Stimulated activated CD4-positive, alpha-beta T cell treated with anti-CD3 and anti-CD28 coated beads, Interleukin-12 subunit alpha, Interleukin-12 subunit beta, amount 100 ng/mL, for 24 hours (primary cell): ENCODE data around the gene RNF38.
"Not testable (repeated sequence)": the region's sequence is repeated elsewhere in the genome, so short reads cannot be mapped to it uniquely, and the experiment has no call there.

Experiments
- DNase-seq, 2 experiments: peaks; one replicate each; pipeline ENCODE4 v3.0.0-alpha.2; 2020; ENCODE audit warnings: low read depth in 2 of 2

The RNF38 gene

DNA sequence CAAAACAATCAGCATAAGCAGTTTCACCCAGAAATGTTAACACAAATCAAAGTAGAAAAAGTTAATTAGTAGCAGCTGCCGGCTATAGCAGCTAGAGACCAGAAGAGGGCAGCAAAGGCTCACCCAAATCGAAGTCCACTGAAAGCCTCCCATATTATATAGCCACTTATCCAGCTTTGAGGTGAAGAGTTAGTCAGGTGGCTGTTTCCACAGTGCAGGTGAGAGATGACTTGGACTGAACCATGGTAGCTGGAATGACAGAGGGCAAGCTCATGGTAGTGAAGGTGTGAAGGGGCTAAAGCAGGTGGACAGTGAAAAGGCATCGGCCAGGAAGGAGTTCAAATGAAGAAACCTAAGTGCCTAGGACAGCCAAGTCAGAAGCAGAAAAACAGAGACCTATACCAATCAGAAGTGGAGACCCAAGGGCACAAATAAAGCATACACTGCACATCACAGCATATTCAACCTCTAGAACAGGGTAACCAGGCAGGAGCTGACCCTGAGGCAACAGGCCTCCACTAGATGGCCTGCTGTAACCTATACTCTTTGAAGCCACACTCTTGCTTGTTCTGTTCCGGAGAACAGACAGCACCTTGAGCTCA is 7.2 kb upstream of the RNF38 start:
- peak; percentile 38 to 40 for DNase-seq

DNA sequence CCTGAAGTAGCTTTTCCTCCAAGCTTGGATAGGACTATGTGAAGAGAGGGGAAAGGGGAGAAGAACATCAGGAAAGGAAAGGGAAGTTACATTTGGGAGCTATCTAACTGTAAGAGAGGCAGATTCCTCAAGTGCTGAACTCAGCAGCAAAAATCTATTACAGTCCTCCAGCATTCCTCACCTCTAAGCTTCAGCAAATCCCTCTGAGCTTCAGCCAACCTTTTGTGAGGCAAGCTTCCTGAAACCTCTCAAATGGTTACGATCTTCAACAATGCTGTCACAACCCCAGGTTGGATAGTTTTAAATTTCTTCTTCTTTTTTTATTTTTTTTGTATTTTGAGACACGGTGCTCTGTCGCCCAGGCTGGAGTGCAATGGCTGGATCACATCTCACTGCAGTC is 2.5 kb upstream of the RNF38 start:
- no peak for DNase-seq

DNA sequence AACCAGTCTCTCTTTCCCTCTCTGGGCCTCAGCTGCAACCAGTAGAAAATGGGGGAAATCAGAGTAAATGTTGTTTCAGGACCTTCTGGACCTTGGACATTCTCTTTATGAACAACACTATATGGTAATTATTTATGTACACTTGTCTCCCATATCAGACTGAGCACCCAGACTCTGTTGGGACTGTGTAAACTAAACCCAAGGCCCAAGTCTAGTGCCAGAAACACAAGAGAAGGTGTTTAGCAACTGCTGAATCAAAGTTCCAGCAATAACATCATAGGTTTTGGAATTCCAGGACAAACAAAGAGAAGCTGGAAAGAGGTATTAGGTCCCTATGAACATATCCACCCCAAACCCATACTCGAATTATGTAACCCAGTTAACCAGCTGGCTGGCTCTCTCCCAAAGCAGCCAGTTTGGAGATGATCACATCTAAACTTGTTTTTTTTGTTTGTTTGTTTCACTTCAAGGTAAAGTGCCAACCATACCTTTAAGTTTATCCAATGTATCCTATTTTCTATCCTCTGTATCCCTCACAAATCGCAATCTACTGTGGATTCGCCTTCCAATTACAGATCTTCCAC is 1.9 kb upstream of the RNF38 start:
- no peak for DNase-seq

DNA sequence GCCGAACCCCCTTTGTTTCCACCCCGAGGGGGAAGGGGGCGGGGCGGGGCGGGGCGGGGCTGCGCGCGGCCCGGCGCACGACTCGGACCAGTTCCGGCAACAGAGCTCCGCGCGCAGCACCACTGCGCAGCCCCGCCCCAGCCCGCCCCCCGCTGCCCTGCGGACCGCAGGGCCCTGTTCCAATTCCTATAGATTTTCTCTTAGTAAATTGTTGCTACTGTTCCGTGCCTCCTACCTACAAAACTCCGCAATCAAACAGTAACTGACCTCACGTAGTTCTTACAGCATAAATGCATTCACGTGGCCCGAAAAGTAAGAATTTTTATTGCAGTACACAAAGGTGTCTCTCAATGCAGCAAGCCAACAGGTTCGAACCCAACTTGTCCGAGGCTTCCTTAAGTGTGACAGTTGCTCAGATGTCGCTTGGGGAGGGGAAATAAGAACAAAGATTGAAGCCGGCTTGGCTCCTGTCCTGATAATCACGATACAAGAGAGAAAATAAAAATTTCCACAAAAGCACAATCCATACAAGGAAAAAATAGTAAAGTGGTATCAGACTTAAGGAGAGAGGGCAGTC is 1.2 kb upstream of the RNF38 start:
- DNase-seq: no peak

DNA sequence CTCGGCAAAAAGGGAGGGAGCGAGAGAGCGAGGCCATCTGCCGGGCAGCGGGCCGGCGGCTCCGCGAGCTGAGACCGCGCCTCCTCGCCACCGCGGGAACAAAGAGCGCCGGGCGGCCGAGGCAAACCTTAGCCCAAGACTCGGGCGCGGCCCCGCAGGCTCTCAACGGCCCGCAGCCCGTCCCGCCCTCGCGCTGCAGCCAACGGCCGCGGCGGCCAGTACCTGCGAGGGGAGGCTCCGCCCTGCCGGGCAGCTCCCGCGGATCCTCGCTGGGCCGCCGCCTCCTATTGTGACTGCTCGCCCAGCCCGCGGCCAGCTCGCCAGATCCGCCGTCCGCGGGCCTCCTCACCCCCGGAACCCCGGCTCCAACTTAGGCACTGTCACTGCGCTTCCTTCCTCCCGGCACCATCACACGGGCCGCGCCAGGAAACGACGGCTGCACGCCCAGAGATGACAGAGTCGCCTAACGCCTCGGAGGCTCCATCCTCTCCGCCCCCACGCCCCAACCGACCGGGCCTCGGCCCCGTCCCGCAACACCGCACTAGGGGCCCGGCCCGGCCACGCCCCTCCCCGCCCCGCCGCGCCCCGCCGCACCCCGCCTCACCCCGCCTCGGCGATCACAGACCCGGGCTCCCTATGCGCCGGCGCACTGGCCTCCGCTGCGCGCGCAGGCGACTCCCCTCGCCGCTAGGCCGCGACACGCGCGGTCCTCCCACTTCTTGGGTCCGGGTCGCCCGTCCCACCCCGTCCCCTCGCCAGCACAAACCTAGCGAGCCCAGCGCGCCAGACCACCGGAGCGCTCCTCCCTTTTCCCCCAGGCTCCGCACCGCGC is 479 bp upstream of the RNF38 start:
- peak; percentile 79 to 86 for DNase-seq

DNA sequence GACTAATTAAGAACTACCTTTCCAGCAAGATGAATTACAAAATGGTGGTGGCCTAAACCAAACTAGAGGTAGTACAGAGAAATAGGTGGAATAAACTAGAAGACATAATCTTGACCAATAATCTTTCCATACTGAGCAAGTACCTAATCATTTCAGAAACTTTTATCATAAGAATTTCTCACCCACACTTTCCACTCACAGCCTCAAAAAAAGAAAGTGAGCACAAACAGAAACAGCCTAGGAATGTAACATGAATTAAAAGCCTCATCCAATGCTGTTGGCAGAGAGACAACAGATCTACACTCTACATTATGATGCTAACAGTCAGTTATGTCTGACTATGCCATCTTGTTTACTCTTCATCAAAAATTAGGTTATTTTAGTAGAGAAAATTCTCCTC is 1.3 kb downstream of the RNF38 start:
- no peak for DNase-seq

DNA sequence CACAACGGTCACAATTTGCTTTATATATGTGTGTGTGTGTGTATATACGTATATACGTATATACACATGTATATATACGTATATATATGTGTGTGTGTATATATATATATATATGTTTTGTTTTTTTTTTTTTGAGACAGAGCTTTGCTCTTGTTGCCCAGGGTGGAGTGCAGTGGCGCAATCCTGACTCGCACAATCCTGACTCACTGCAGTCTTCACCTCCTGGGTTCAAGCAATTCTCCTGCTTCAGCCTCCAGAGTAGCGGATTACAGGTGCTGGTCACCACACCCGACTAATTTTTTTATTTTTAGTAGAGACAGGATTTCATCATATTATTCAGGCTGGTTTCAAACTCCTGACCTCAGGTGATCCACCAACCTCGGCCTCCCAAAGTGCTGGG is 3.1 kb downstream of the RNF38 start:
- no peak for DNase-seq

DNA sequence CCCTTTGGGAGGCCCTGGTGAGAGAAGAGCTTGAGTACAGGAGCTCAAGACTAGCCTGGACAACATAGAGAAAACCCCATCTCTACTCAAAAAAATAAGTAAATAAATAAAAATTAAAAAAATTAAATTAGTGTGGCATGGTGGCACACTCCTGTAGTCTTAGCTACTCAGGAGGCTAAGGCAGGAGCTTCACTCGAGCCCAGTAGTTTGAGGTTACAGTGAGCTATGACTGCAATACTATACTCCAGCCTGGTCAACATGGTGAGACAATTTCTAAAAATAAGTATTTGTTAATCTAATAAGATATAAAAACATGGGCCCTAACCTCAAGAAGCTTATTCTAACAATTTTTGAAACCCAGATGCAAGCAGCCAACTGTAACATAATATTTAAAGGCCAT is 7.6 kb downstream of the RNF38 start:
- no peak for DNase-seq

DNA sequence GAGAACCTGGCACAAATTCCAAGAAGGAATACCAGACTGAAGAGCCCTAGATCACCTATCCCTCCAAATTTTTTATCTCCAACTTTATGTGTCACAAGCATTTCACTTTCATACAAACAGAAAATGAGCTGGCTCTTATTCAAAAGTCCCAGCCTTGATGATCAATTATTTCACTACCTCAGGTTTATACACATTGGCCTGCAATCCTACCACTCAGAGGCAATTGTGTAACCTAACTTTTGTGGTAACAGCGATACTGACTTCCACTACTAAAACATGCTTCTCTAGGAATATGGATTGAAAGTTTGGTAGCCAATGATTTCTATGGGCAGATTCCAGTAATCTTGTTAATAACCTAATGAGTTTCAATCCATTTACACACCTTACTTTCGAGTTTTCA is 10.5 kb downstream of the RNF38 start:
- DNase-seq: no peak

DNA sequence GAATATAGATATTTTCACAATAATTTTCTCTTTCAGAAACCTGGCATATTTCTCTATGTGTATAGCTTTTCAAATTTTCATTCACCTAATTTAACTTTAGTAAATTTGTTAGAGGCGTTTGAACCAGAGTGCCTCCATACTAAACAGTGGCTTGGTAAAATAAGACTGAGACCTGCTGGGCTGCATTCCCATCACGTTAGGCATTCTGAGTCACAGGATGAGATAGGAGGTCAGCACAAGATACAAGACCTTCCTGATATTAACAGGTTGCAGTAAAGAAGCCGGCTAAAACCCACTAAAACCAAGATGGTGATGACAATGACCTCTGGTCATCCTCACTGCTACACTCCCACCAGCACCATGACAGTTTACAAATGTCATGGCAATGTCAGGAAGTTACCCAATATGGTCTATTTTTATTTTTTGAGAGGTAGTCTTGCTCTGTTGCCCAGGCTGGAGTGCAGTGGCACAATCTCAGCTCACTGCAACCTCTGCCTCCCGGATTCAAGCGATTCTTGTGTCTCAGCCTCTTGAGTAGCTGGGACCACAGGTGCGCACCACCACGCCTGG is 13.6 kb downstream of the RNF38 start:
- not testable (repeated sequence) for DNase-seq

DNA sequence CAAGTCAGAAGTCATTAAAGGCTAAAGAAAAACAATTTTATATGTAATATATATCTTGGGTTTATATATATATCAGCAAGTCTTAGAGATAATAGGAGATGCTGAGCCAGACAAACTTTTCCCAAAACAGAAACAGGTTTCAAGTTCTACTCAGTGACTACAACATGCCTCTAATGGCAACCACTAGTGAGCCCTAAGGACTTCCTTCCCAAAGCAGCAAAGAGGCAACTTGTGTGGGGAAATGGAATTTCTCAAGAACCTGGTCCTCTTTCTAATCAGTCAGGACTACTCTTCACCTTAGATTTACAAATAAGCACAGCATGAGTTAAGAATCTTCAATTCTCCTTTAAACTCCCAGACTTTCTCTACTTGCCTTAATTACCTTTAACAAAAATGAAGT is 17.6 kb downstream of the RNF38 start:
- no peak for DNase-seq

DNA sequence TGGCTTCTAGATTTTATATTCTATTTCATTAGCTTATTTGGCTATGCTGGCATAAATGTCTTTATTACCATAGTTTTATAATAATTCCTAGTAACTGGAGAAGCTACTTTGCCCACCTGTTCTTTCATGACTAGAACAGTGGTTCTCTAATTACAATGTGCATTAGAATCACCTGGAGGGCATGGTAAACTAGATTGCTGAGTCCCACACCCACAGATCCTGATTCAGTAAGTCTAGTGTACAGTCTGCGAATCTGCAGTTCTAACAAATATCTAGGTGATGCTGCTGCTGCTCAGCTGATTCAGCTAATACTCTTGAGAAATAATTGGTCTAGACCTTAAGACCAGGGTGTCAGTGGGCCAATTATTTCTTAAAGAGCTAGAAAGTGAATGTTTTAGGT is 35.5 kb downstream of the RNF38 start:
- no peak for DNase-seq

DNA sequence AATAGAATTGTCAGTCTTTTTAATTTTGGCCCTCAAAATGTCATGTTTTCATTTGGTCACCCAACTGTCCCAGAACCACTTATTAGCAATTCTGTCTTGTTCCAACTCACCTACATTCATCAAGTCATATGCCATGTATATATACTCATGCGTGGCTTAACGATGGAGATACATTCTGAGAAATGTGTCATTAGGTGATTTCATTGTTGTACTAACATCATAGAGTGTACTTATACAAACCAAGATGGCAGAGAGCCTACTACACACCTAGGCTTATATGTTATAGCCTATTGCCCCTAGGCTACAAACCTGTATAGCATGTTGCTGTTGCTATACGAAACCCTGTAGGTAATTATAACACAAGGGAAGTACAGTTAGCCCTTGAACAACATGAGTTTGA is 36.6 kb downstream of the RNF38 start:
- no peak for DNase-seq

DNA sequence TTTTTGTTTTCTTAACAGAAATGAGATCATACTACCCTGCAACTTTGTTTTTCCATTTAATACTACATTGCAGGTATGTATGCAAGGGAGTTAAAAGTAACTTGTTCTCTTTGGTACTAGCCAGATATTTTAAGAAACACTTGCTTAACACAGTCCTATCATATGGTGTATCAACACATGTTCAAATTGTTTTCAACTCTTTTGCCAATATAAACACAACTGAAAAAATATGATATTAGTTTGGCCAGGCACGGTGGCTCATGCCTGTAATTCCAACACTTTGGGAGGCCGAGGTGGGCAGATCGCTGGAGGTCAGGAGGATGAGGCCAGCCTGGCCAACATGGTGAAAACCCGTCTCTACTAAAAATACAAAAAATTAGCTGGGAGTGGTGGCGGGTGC is 41.6 kb downstream of the RNF38 start:
- no peak for DNase-seq

DNA sequence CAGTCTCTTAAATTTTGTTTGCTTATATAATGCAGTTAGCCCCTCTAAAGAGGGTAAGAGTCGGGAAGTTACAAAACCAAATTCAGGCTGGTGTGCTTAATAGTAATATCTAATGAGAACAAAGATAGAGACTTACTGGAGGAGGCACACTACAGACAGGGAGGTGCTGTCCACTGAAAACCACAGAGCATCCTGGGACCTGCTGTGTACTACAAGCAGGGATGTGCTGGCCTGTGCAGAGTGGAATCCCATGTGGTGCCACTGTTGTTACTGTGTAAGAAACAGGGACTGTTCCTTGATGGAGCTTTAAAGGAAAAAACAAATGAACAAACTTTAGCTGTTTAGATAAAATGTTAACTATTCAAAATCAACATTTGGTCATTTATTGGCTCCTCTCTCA is 42.4 kb downstream of the RNF38 start:
- no peak for DNase-seq

DNA sequence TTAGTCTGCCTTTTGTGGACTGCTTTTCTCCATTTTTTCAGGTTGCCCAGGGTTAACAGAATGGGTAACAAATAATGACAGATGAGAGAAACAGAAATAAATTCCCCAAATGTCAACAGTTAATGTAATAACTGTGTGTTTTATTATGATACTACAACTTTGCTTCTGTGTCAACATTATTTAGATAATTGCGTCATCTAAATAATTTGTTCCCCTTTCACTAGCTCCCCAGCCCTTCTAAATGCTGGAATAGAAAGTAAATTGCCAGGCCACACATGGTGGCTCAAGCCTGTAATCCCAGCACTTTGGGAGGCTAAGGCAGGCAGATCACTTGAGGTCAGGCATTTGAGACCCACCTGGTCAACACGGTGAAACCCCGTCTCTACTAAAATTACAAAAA is 53.5 kb downstream of the RNF38 start:
- no peak for DNase-seq

DNA sequence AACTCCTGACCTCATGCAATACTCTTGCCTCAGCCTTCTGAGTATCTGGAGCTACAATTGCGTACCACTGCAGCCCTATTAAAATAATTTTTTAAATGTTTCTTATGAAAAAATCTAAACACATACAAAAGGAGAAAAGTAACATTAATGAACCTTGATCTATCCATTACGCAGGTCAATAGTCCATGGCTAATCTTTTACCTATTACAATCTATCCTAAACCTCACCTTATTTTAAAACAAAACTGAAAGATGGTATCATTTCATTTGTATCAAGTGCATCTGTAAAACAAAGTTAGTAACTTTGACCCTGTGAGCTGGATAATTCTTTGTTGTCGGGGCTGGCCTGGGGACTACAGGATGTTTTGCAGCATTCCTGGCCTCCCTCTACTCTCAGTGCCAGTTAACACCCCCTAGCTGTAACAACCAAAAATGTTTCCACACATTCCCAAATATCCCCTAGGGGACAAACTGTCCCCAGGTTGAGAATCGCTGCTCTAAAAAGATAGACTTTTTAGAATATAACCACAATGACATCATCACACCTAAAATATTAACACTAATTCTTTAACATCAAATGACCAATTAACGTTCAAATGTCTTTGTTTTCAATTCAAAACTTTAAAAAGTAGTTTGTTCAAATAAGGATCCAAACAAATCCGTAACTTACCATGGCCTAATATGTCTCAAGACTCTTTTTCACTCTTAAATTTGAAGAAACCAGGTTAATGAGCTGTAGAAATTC is 54.8 kb downstream of the RNF38 start:
- DNase-seq: no peak

DNA sequence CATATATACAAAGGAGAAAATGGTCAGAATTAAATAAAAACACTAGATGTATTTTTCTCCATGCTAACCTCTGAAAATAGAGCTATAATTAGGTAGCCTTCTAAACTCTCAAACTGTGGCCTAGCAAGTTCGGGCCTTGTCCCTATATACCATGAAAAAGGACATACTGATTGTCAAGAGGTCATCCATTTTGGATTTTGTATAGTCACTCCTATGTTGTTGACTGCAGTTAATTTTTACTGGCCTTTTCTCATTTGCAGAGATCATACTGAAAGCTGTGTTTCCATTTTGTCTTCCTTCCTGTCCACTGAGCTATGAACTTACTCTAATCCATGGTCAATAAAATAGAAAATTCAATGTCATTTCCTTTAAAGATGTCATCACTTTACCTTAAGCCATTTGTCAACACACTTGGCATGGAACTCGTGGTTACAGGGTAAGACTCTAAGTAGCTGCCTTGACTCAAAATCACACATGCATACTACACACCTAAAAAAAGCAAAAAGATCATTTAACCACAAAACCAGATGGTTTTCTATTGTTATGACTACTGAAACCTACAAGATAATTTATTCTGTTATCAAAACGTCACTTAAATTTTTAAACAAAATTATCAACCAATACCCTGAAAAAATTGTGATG is 58.0 kb downstream of the RNF38 start:
- no peak for DNase-seq

DNA sequence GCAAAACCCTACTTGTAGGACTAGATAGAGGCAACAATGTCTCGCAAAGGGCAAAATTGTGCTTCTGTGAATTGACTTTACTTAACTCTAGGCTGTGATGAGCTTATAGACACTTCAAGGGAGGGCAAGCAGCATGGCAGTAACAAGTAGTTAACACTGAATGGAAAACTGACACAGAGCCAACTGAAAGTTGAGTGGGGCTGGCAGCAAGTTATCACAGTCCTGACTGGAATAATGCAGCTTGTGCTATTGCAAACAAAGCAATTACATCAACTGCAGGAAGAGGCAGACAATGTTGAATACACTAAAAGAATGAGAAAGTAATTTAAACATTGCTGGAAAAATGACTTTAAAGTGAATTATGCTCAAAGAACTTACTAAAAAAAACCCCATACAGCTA is 62.2 kb downstream of the RNF38 start:
- no peak for DNase-seq

DNA sequence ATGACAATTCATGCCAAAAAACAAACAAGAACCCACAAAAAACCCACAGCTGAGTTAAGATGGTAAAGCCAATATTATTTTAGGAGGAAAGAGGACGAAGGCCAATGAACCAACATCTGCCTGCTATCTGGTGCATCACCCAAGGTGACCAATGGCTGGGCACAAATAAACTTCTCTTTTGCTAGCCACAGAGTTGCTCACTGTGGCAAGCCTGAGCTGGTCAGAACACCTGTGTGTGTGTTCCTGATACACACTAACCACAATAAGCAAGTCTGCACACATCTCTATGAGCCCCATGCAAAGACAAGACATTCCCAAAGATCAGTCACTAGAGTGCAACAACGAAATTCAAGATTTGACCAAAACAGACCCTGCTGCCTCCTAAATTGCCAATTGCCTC is 63.1 kb downstream of the RNF38 start:
- no peak for DNase-seq

DNA sequence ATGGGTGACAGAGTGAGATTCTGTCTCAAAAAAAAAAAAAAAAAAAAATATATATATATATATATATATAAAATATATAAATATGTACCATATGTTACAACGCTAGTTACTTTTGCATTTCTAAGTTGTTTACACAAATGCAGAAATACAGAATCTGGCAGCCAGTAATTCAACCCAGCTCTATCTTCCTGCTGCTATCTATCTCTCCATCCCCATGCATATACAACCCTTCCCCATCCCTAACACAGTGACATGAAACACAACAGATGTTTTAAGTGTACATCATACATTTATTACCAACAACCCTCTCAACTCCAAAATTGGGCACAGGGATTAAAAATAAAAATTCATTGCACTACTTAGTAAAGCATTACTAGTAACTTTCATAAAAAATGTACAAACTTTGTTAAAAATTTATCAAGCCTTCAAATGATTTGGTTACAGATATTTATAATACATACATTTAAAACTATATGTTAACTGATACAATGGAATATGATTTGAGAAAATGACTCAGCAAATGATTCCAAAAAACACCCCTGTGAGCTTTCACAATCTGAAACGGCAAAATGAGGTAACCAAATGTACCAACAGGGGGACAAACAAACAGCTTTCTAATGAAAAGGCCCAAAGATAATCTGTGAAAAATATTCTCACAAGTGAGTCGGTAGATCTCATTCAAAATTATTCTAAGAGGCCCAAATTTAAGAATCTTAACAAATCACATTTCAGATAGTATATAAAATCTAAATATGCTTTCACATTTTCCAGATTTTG is 63.8 kb downstream of the RNF38 start:
- DNase-seq: no peak
